HG02970 (cell line): Measurements from ENCODE around the gene ADH4.
"Not testable (repeated sequence)": the region's sequence is repeated elsewhere in the genome, so short reads cannot be mapped to it uniquely, and the experiment has no call there.

Experiments
- ATAC-seq: cut with Tn5 transposase; IDR thresholded peaks from one replicate; pipeline ENCODE4 v1.9.1; 2021; ENCODE audit warnings: mild to moderate bottlenecking, moderate library complexity, moderate number of reproducible peaks; ENCODE audit not compliant: unreplicated experiment, low FRiP score

The ADH4 gene

GRCh38 chr4:99084595-99084994 is 59.5 kb downstream of the ADH4 start:
- no peak for ATAC-seq

GRCh38 chr4:99082192-99082591 is 61.9 kb downstream of the ADH4 start:
- no peak for ATAC-seq

GRCh38 chr4:99080869-99081268 is 63.2 kb downstream of the ADH4 start:
- not testable (repeated sequence) for ATAC-seq

- no peak for ATAC-seq
These were observed 64.3 kb downstream of the ADH4 start for GRCh38 chr4:99079625-99080295.

- ATAC-seq, result no peak
These were observed 65.0 kb downstream of the ADH4 start for GRCh38 chr4:99078931-99079624.

- ATAC-seq, result no peak
These were observed 65.8 kb downstream of the ADH4 start for GRCh38 chr4:99078336-99078735.

GRCh38 chr4:99077177-99077576 is 66.9 kb downstream of the ADH4 start:
- ATAC-seq, result no peak

GRCh38 chr4:99076292-99076976 is 67.7 kb downstream of the ADH4 start:
- no peak for ATAC-seq

- no peak for ATAC-seq
These were observed 69.3 kb downstream of the ADH4 start for GRCh38 chr4:99074816-99075215.
